Choroid plexus epithelial cell (primary cell): ENCODE results near the gene NR1H2.

Experiments used
- DNase-seq: peaks from one replicate; pipeline ENCODE4 v3.0.0-alpha.2; 2010; ENCODE audit warnings: low read depth
- H3K4me3 ChIP-seq: 2 replicates; pipeline ENCODE4 v1.5.1; 2011; ENCODE audit warnings: low read depth, mild to moderate bottlenecking, control low read depth, low read length, moderate library complexity
- CTCF ChIP-seq: conservative IDR thresholded peaks from 2 replicates; pipeline ENCODE4 v1.5.1; 2011; ENCODE audit warnings: low read depth, mild to moderate bottlenecking, control low read depth, inconsistent platforms, low read length, moderate library complexity

NR1H2 gene

GRCh38 chr19:50425581-50425980 lies 49.3 kb downstream of the NR1H2 start:
- H3K4me3 ChIP-seq: no peak overlapping the region
- no peak for TF ChIP-seq CTCF
- no peak for DNase-seq

GRCh38 chr19:50427318-50427925 lies 51.2 kb downstream of the NR1H2 start:
- no peak for TF ChIP-seq CTCF
- DNase-seq: no peak
- peak overlapping the region; percentile 34 for H3K4me3 ChIP-seq

DNA sequence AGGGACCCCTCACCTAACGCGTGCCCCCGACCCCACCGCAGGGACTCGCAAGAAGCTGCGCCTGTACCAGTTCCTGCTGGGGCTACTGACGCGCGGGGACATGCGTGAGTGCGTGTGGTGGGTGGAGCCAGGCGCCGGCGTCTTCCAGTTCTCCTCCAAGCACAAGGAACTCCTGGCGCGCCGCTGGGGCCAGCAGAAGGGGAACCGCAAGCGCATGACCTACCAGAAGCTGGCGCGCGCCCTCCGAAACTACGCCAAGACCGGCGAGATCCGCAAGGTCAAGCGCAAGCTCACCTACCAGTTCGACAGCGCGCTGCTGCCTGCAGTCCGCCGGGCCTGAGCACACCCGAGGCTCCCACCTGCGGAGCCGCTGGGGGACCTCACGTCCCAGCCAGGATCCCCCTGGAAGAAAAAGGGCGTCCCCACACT lies 51.8 kb downstream of the NR1H2 start:
- DNase-seq: peak; percentile 95
- TF ChIP-seq CTCF: no peak
- H3K4me3 ChIP-seq: peak overlapping the region; percentile 34

DNA sequence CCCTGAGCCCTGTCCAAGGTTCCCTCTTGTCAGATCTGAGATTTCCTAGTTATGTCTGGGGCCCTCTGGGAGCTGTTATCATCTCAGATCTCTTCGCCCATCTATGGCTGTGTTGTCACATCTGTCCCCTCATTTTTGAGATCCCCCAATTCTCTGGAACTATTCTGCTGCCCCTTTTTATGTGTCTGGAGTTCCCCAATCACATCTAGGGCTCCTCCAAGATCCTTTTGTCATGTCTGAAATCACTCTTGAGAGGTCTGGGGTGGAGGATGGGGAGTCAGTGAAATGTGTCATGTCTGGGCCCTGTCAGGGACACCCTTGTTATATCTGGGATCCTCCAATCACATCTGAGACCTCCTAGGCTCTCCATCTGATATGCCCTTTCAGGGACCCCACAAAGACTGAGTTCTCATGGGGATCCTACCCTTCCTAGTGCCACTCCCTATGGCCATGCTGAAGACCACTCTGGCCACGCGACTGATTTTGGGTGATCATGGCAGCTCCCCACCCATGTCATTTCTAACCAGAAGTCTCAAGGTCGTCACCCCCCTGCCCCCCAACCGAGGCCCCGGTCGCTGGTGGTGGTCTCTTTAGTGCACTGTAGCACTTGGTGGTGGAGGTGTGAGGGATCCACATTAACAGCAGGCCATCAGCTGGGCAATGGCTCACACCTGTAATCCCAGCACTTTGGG lies 52.7 kb downstream of the NR1H2 start:
- no peak for DNase-seq
- TF ChIP-seq CTCF: no peak

GRCh38 chr19:50430888-50431342 lies 54.7 kb downstream of the NR1H2 start:
- TF ChIP-seq CTCF: no peak
- no peak for DNase-seq
- H3K4me3 ChIP-seq: peak overlapping the region; percentile 63

More for the DNA sequence above, 52.7 kb downstream of the NR1H2 start:
- no peak overlapping the region for H3K4me3 ChIP-seq

GRCh38 chr19:50431343-50432220 lies 55.3 kb downstream of the NR1H2 start:
- no peak for TF ChIP-seq CTCF
- H3K4me3 ChIP-seq: peak overlapping the region; percentile 63
- peak; percentile 79 for DNase-seq
